ENCODE results near the gene OR10G4.

Gene OR10G4, protein sequence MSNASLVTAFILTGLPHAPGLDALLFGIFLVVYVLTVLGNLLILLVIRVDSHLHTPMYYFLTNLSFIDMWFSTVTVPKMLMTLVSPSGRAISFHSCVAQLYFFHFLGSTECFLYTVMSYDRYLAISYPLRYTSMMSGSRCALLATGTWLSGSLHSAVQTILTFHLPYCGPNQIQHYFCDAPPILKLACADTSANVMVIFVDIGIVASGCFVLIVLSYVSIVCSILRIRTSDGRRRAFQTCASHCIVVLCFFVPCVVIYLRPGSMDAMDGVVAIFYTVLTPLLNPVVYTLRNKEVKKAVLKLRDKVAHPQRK

DNA sequence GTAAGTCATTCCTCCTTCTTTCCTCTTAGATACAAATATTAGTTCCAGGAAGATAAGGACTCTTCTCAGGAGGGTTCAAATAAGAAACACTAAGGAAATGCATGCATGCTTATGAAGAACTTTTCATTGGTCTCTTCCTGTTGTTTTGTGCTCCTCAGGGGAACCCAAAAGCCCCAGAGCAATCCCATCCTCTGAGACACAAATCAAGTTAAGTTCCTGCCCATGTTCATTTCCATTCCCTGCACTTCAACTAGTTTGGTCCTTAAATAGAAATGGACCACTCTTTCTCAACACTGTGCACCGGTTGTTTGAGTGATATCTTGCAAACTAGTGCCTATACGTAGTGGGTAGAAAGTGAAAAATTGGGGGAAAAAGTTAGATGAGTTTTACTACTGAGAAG is at the start of gene OR10G4:
Gene OR10G4 (plus strand): TSS at position 301 of the 400 bp plus-strand sequence. CDS start 2,578 bp downstream, outside the sequence.
- H3K27me3 ChIP-seq (ENCODE audit: low read depth, low read length): no peaks in the 10 kb centered on the region
- H3K36me3 ChIP-seq (replicated peaks; ENCODE audit: low read depth, low read length): no peaks in the 10 kb centered on the region
- H3K4me3 ChIP-seq (ENCODE audit: low read length): no peak within 1 kb of the TSS
- no peaks in the 10 kb centered on the region for H3K79me2 ChIP-seq (ENCODE audit: low read length)
- H3K27ac ChIP-seq (ENCODE audit: low read length): no peak within 1 kb of the TSS
- H3K4me2 ChIP-seq (ENCODE audit: low read length): no peak within 1 kb of the TSS
- H3K9ac ChIP-seq (ENCODE audit: low read length): no peak within 1 kb of the TSS
- H3K9me3 ChIP-seq (ENCODE audit: insufficient read depth, low read length): no peaks in the 10 kb centered on the region
- no peaks in the 10 kb centered on the region for H3K4me1 ChIP-seq (ENCODE audit: low read length)
- H4K20me1 ChIP-seq (ENCODE audit: insufficient read depth, low read length): no peaks in the 10 kb centered on the region
- no peak for TF ChIP-seq EZH2phosphoT487 (IDR thresholded peaks at IDR 0.05; ENCODE audit: low read depth)
- TF ChIP-seq, protein P1, sequence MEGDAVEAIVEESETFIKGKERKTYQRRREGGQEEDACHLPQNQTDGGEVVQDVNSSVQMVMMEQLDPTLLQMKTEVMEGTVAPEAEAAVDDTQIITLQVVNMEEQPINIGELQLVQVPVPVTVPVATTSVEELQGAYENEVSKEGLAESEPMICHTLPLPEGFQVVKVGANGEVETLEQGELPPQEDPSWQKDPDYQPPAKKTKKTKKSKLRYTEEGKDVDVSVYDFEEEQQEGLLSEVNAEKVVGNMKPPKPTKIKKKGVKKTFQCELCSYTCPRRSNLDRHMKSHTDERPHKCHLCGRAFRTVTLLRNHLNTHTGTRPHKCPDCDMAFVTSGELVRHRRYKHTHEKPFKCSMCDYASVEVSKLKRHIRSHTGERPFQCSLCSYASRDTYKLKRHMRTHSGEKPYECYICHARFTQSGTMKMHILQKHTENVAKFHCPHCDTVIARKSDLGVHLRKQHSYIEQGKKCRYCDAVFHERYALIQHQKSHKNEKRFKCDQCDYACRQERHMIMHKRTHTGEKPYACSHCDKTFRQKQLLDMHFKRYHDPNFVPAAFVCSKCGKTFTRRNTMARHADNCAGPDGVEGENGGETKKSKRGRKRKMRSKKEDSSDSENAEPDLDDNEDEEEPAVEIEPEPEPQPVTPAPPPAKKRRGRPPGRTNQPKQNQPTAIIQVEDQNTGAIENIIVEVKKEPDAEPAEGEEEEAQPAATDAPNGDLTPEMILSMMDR (IDR thresholded peaks at IDR 0.05; ENCODE audit: low read depth, low read length): no peak
- no peak within 1 kb of the TSS for H2AFZ ChIP-seq (ENCODE audit: low read depth, low read length)

DNA sequence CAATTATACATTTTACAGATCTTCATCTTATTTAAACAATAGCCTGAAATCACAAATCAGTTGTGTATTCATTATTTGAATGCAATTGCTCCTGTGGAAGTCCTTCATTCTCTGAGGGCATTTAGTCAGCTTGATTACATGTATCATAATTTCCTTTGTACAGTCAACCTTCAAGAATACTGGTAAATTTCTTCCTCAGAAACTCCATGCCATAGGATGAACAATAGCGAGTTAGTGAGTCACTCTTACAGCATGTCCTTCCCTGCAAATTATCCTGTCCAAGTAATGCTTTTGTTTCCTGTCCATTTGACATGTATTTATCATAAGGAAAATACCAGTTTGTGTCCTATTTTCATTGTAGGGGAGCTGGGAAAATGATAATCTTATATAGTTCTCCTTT is 39.0 kb upstream of the OR10G4 start:
- H3K27ac ChIP-seq (ENCODE audit: low read length): no peak overlapping the region
- no peak overlapping the region for H3K4me2 ChIP-seq (ENCODE audit: low read length)
- no peak overlapping the region for H2AFZ ChIP-seq (ENCODE audit: low read depth, low read length)
- no peaks in the 10 kb centered on the region for H3K4me1 ChIP-seq (ENCODE audit: low read length)
- no peaks in the 10 kb centered on the region for H3K9me3 ChIP-seq (ENCODE audit: insufficient read depth, low read length)
- H3K4me3 ChIP-seq (ENCODE audit: low read length): no peak overlapping the region
- H4K20me1 ChIP-seq (ENCODE audit: insufficient read depth, low read length): no peaks in the 10 kb centered on the region
- H3K36me3 ChIP-seq (replicated peaks; ENCODE audit: low read depth, low read length): no peaks in the 10 kb centered on the region
- no peaks in the 10 kb centered on the region for H3K79me2 ChIP-seq (ENCODE audit: low read length)
- no peaks in the 10 kb centered on the region for H3K27me3 ChIP-seq (ENCODE audit: low read depth, low read length)
- no peak overlapping the region for H3K9ac ChIP-seq (ENCODE audit: low read length)
- no peak for TF ChIP-seq EZH2phosphoT487 (IDR thresholded peaks at IDR 0.05; ENCODE audit: low read depth)
- TF ChIP-seq, protein P1 (IDR thresholded peaks at IDR 0.05; ENCODE audit: low read depth, low read length): no peak

DNA sequence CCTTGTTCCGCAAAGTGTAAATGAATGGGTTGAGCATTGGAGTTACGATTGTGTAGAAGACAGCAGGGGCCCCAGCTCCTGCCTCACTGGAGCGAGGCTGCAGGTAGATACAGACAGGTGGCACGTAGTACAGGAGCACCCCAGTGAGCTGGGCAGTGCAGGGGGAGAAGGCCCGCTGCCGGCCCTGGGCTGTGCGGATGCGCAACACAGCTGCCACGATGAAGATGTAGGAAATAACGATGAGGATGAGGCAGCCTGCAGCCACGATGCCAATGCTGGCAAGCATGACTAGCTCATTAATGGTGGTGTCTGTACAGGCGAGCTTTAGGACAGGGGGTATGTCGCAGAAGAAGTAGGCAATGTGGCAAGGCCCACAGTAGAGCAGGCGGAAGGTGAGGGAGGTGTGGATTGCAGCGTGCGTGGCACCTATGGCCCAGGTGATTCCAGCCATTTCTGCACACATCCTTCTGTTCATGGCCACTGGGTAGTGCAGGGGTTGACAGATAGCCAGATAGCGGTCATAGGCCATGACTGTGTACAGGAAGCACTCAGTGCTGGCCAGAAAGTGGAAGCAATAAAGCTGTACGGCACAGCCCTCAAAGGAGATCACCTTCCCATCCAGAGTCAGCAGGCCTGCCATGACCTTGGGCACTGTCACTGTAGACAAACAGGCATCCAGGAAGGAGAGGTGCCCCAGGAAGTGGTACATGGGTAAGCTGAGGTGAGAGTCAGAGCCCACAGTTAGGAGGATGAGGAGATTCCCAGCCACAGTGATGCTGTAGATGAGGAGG is 35.8 kb upstream of the OR10G4 start:
- Histone ChIP-seq H3K36me3 (replicated peaks; ENCODE audit: low read depth, low read length) (no peaks in the 10 kb centered on the region), H3K27me3 (ENCODE audit: low read depth, low read length) (no peaks in the 10 kb centered on the region), H3K4me1 (ENCODE audit: low read length) (no peaks in the 10 kb centered on the region), H3K27ac (ENCODE audit: low read length) (no peak overlapping the region), H3K4me3 (ENCODE audit: low read length) (no peak overlapping the region), H3K79me2 (ENCODE audit: low read length) (no peaks in the 10 kb centered on the region), H3K9me3 (ENCODE audit: insufficient read depth, low read length) (no peaks in the 10 kb centered on the region), H2AFZ (ENCODE audit: low read depth, low read length) (no peak overlapping the region), H3K9ac (ENCODE audit: low read length) (no peak overlapping the region), H4K20me1 (ENCODE audit: insufficient read depth, low read length) (no peaks in the 10 kb centered on the region), H3K4me2 (ENCODE audit: low read length) (no peak overlapping the region)
- no peak for TF ChIP-seq EZH2phosphoT487 (IDR thresholded peaks at IDR 0.05; ENCODE audit: low read depth)
- TF ChIP-seq, protein P1 (IDR thresholded peaks at IDR 0.05; ENCODE audit: low read depth, low read length): no peak

DNA sequence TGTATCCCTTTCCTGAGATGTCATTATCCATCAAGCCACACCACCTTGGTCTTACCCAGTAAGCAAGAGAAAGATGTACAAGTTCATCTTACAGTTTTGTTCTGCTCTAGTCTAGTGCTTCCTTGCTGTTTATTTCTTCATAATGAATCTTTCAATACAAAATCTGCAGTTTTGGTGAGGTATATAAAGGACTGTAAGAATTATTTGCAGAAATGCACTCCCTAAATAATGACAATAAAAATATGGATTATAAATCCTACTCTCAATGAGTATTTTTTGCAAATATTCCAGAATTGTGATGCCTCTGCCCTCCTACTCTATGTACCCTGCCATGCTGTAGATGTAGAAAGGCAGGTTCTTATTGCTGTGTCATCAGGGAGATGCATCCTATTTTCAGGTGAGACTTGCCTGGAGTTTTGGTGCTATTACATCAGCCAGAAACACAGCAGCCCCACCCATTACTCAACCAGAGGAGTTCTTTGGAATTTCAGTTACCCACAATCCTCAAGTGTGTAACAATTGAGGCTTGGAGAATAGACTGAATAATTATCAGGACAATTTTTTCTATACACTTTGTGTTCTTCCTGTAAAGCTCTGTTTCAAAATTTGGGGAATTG is 35.0 kb upstream of the OR10G4 start, which contains the start of gene OR10S1:
Gene OR10S1 (minus strand): TSS at position 51 of the 617 bp plus-strand sequence. CDS start 117 bp downstream, outside the sequence.
- H2AFZ ChIP-seq (ENCODE audit: low read depth, low read length): no peak within 1 kb of the TSS
- H3K27ac ChIP-seq (ENCODE audit: low read length): no peak within 1 kb of the TSS
- H3K36me3 ChIP-seq (replicated peaks; ENCODE audit: low read depth, low read length): no peaks in the 10 kb centered on the region
- no peaks in the 10 kb centered on the region for H3K9me3 ChIP-seq (ENCODE audit: insufficient read depth, low read length)
- H3K27me3 ChIP-seq (ENCODE audit: low read depth, low read length): no peaks in the 10 kb centered on the region
- no peak within 1 kb of the TSS for H3K4me2 ChIP-seq (ENCODE audit: low read length)
- H3K4me3 ChIP-seq (ENCODE audit: low read length): no peak within 1 kb of the TSS
- no peak for TF ChIP-seq EZH2phosphoT487 (IDR thresholded peaks at IDR 0.05; ENCODE audit: low read depth)
- TF ChIP-seq, protein P1 (IDR thresholded peaks at IDR 0.05; ENCODE audit: low read depth, low read length): no peak
- no peaks in the 10 kb centered on the region for H3K79me2 ChIP-seq (ENCODE audit: low read length)
- no peaks in the 10 kb centered on the region for H4K20me1 ChIP-seq (ENCODE audit: insufficient read depth, low read length)
- no peak within 1 kb of the TSS for H3K9ac ChIP-seq (ENCODE audit: low read length)
- no peaks in the 10 kb centered on the region for H3K4me1 ChIP-seq (ENCODE audit: low read length)
